ENCODE results near the gene HLA-DMA.

DNA sequence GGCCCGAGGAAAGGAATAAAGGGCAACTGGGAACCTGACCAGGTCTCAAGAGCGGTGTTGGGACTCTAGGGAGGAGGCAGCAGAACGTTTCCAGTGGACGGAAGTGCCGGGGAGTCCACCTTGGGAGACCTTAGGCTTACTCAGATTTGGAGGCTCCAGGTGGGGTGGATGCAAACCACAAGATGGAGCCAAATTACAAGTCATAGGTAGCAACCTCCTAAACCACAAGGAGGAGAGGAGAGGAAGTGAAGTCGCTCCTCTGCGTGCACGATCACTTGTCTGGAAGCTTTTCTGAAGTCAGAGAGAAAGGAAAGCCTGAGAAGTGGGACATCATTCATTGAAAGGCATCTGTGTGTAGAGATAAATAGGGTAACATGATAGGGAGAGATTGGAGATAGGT is 47.2 kb upstream of the HLA-DMA start:
- no peak for TF ChIP-seq MAX (IDR thresholded peaks at IDR 0.05)
- TF ChIP-seq CTCF (IDR thresholded peaks at IDR 0.05; ENCODE audit: low read depth, low read length, missing input control) = no peak

All from liver (tissue), 2 donors.